ENCODE results near the gene DYNLT1.
"Not testable (repeated sequence)": the region's sequence is repeated elsewhere in the genome, so short reads cannot be mapped to it uniquely, and the experiment has no call there.

The DYNLT1 gene

DNA sequence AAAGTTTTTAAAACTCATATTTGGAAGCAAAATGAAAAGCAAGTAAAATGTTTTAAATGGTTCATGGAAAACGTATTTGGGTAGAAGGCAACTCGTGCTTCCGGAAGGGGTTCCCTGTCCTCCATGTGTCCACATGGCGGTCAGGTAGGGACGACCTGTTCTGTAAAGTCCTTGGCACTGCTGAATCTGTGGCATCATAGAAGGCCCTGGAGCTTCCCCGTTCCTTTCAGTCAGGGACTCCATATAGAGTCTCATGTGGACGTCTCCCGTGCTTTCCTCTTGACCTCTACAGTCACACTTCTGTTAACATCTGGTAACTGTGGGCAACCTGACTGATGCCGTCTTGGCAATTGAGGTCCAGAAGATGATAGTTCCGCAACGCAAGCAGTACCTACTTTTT lies 11.4 kb downstream of the DYNLT1 start:
- Mint-ChIP-seq H3K36me3 (ENCODE audit: low read depth) (peaks cover 67% of the 10 kb centered on the region), H3K4me3 (no peak overlapping the region)

DNA sequence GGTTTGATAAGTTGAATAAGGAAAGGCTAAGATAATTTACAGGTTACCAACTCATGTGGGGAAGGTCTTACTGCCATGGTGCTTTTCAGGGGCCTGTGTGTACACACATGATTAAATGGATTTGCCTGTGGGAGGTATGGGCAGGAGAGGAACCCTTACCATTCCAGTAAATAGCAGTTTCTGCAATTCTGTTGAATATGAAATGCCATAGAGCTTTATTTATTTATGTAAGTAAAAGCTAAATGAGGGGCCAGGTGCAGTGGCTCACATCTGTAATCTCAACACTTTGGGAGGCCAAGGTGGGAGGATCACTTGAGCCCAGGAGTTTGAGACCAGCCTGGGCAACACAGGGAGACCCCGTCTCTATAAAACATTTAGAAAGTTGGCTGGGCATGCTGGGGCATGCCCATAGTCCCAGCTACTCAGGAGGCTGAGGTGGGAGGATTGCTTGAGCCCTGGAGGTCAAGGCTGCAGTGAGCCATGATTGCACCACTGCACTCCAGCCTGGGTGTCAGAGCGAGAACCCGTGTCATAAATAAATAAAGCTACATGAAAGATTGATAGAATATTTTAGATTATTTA lies 11.9 kb downstream of the DYNLT1 start:
- not testable (repeated sequence) for H3K27me3 Mint-ChIP-seq (ENCODE audit: low read depth, poor library complexity); DNase-seq; H3K9me3 Mint-ChIP-seq; H3K4me3 Mint-ChIP-seq
- H3K27ac Mint-ChIP-seq: peak overlapping the region; percentile 4
- peaks cover 42% of the 10 kb centered on the region for H3K4me1 Mint-ChIP-seq
- peaks cover 70% of the 10 kb centered on the region for H3K36me3 Mint-ChIP-seq (ENCODE audit: low read depth)

More for the DNA sequence above, 11.4 kb downstream of the DYNLT1 start:
- Mint-ChIP-seq H3K4me1 (peaks cover 37% of the 10 kb centered on the region), H3K9me3 (no peaks in the 10 kb centered on the region), H3K27ac (peak overlapping the region; percentile 94), H3K27me3 (ENCODE audit: low read depth, poor library complexity) (no peaks in the 10 kb centered on the region)
- TF ChIP-seq, protein P1, sequence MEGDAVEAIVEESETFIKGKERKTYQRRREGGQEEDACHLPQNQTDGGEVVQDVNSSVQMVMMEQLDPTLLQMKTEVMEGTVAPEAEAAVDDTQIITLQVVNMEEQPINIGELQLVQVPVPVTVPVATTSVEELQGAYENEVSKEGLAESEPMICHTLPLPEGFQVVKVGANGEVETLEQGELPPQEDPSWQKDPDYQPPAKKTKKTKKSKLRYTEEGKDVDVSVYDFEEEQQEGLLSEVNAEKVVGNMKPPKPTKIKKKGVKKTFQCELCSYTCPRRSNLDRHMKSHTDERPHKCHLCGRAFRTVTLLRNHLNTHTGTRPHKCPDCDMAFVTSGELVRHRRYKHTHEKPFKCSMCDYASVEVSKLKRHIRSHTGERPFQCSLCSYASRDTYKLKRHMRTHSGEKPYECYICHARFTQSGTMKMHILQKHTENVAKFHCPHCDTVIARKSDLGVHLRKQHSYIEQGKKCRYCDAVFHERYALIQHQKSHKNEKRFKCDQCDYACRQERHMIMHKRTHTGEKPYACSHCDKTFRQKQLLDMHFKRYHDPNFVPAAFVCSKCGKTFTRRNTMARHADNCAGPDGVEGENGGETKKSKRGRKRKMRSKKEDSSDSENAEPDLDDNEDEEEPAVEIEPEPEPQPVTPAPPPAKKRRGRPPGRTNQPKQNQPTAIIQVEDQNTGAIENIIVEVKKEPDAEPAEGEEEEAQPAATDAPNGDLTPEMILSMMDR (IDR thresholded peaks at IDR 0.05): no peak
- no peak for DNase-seq

DNA sequence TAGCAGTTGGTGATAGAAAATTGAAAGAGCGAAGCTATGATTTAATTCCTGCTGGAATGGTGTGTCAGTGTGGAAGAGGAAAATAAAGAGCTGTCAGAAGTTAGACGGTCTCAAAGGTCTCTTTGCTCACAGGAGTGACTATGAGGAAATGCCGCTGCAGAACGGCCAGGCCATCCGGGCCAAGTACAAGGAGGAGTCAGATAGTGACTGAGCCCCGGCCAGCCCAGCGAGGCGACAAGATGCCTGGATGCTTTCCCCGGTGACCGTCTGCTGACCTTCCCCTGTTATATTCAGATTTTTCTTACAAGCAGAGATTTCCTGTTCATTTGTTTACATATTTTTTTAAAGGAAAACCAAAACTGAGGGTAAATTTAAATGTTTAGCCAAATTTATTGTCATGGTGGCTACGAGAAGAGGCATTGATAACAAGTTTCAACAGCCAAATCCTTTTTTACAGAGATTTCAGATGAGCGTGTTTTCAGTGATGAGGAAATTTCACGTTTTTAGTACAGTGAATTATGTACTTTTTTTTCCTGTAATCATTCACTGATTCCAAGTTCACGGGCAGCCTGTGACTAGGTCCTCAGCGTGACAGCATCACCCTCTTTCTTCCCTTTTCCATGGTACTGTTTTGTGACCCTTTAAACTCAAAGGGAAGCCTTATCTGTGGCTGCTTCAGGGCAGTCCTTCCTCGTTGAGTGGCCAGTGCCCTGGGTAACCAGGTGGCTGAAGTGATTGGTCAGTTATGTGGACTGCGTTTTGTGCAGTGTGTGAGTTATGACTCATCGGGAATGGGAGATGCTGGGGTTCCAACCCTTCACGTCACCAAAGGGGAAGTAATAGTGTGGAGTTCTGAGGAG lies 12.6 kb downstream of the DYNLT1 start:
- H3K4me3 Mint-ChIP-seq: no peak overlapping the region
- TF ChIP-seq, protein P1 (IDR thresholded peaks at IDR 0.05): no peak
- peaks cover 68% of the 10 kb centered on the region for H3K36me3 Mint-ChIP-seq (ENCODE audit: low read depth)
- peaks cover 45% of the 10 kb centered on the region for H3K4me1 Mint-ChIP-seq
- no peaks in the 10 kb centered on the region for H3K27me3 Mint-ChIP-seq (ENCODE audit: low read depth, poor library complexity)
- H3K27ac Mint-ChIP-seq: peak overlapping the region; percentile 97
- H3K9me3 Mint-ChIP-seq: no peaks in the 10 kb centered on the region
- DNase-seq: no peak

DNA sequence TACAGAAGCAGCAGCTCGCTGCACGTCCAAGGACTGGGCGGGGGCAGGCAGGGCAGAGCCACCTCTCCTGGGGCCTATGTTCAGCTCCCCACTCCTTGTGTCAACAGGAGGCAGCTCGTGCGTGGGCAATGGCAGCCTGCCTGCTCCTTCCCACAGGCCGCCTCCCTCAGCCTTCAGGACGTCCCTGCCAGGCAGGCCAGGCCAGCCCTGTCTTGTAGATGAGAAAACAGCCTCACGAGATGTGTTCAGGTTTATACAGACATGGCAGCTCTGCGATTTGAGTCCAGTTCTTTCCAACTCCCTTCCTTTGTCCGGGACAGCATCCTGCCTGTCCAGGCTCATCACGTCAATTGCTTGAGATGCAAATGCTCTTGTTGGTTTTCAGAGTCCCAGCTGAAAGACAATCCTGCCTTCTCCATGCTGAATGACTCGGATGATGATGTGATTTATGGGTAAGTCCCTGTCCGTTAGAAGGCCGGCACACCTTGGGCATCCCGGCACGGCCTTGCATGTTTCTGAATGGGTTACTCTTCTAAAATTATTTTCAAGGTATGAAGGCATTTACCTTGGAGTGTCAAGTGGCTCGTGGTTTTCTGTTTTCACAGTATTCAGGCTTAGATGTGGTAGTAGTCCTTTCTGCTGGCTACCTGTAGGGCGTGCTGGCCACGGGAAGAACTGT lies 13.5 kb downstream of the DYNLT1 start:
- Mint-ChIP-seq H3K27me3 (ENCODE audit: low read depth, poor library complexity) (no peaks in the 10 kb centered on the region), H3K4me1 (peaks cover 53% of the 10 kb centered on the region), H3K27ac (peak overlapping the region; percentile 97), H3K9me3 (no peaks in the 10 kb centered on the region), H3K4me3 (no peak overlapping the region), H3K36me3 (ENCODE audit: low read depth) (peaks cover 66% of the 10 kb centered on the region)
- TF ChIP-seq, protein P1 (IDR thresholded peaks at IDR 0.05): no peak
- no peak for DNase-seq

DNA sequence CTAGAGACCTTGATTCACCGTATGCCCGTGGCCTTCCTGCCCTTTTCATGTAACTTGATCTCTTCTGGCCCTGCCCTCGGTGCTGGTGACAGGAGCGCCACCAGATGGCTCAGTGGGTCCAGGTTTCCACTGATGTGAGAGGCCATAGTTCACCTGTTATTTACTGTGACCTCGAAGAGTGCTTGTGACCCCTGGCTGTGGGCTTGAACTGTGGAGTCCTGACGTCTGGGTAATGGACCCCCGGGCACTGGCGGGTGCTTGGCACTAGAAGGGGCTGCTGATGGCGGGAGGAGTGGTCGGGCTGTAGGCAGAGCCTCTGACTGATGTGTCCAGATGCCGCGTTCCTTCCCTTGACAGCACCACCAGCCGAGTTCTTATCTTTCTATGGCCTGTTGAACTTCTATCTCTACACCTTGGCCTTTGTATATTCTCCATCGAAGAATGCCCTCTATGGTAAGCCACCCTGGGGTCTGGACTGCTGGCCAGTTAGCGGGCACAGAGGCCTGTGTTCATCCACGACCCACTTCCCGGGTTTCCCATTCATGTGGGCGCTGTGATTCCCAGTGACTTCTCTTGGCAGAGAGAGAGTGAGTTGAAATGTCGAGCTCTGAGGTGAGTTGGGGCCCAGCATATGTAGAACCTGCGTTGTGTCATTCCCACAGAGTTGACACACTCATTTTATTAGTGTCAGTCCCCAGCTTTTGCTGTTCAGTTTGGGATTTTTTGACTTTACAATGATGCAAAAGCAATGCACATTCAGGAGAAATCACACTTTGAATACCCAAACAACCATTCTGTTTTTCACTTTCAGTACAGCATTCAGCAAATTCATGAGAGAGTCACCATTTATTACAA lies 14.9 kb downstream of the DYNLT1 start:
- H3K36me3 Mint-ChIP-seq (ENCODE audit: low read depth): peaks cover 62% of the 10 kb centered on the region

More for the DNA sequence above, 14.9 kb downstream of the DYNLT1 start:
- H3K4me1 Mint-ChIP-seq: peaks cover 64% of the 10 kb centered on the region
- no peaks in the 10 kb centered on the region for H3K27me3 Mint-ChIP-seq (ENCODE audit: low read depth, poor library complexity)
- peak; percentile 48 for DNase-seq
- no peaks in the 10 kb centered on the region for H3K9me3 Mint-ChIP-seq
- TF ChIP-seq, protein P1 (IDR thresholded peaks at IDR 0.05): peak; percentile 14
- peak overlapping the region; percentile 51 for H3K4me3 Mint-ChIP-seq
- H3K27ac Mint-ChIP-seq: peak overlapping the region; percentile 87

Data from nephron progenitor cell (in vitro differentiated cells).